DND-41 (cell line): ENCODE data around the gene DCPS.

Source experiments
- EZH2 ChIP-seq: IDR thresholded peaks from 3 replicates; pipeline ENCODE4 v1.6.1; 2012; ENCODE audit warnings: borderline replicate concordance, low read depth, mild to moderate bottlenecking, moderate library complexity, low read length, inconsistent platforms; ENCODE audit not compliant: severe bottlenecking
- TF ChIP-seq, protein P1 (sequence below): IDR thresholded peaks from 2 replicates; pipeline ENCODE4 v1.5.1; 2012; ENCODE audit warnings: borderline replicate concordance, low read length, moderate library complexity, mild to moderate bottlenecking; ENCODE audit not compliant: poor library complexity, severe bottlenecking; ENCODE audit errors: extremely low read depth

DNA sequence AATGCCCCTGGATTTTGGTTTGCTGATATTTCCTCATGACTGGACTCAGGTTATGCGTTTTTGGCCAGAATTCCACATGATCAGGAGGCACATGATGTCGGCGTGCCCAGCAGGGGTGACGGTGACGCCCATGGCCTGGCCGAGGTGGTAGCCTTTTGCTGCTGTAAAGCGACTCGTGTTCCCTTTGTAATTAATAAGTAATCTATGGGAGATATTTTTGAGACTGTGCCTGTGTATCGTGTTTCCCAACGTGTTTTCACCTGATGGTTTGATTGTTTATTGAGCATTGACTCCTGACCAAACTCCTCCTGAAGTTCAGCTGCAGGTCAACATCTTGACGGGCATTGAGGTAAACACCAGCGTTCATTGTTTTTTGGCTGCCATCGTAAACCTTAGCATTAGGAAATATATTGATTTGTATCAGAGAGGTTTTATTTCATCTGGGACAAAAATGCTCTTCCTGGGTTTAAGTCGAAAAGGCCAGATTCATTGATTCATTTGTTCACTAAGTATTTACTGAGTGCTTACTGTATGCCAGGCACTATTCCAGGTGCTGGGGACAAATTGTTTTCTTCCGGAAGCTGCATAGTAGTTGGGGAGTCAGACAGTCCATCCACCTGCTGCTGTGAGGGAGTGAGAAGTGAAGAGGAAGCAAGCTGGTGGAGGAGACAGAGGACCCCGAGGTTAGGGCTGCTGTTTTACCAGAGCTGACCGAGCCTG, 23.6 kb downstream of the DCPS start:
- TF ChIP-seq EZH2, result no peak
- TF ChIP-seq, protein P1, sequence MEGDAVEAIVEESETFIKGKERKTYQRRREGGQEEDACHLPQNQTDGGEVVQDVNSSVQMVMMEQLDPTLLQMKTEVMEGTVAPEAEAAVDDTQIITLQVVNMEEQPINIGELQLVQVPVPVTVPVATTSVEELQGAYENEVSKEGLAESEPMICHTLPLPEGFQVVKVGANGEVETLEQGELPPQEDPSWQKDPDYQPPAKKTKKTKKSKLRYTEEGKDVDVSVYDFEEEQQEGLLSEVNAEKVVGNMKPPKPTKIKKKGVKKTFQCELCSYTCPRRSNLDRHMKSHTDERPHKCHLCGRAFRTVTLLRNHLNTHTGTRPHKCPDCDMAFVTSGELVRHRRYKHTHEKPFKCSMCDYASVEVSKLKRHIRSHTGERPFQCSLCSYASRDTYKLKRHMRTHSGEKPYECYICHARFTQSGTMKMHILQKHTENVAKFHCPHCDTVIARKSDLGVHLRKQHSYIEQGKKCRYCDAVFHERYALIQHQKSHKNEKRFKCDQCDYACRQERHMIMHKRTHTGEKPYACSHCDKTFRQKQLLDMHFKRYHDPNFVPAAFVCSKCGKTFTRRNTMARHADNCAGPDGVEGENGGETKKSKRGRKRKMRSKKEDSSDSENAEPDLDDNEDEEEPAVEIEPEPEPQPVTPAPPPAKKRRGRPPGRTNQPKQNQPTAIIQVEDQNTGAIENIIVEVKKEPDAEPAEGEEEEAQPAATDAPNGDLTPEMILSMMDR, result no peak
